HPDE6-E6E7 (cell line): ENCODE measurements around the gene ALPK1.
"Not testable (repeated sequence)": the region's sequence is repeated elsewhere in the genome, so short reads cannot be mapped to it uniquely, and the experiment has no call there.

Experiments
- DNase-seq: peaks from one replicate; pipeline ENCODE4 v3.0.0; 2011; ENCODE audit warnings: missing footprints; ENCODE audit errors: extremely low spot score

Gene ALPK1

GRCh38 chr4:112451831-112452230 is 154.7 kb downstream of the ALPK1 start:
- no peak for DNase-seq

DNA sequence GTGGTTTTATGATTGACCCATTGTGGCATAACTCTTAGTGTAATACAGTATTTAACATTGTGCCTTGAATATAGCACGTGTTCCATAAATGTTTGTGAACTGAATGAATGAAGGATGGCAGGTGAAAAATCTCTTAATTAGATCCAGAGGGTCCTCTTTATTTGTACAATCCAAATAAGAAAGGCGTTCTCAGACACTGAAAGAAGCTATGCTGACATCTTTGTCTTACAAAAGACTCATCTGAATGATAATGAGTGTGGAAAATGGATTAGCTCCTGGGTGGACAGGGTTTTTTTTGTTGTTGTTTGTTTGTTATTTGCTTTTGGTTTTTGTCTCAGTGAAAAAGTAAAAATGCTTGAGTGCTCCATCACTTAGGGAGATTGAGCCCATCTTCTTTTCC is 156.2 kb downstream of the ALPK1 start:
- DNase-seq = no peak

- no peak for DNase-seq
Measured at GRCh38 chr4:112472318-112472717, 175.1 kb downstream of the ALPK1 start.

- no peak for DNase-seq
Measured at GRCh38 chr4:112473985-112474384, 176.8 kb downstream of the ALPK1 start.

DNA sequence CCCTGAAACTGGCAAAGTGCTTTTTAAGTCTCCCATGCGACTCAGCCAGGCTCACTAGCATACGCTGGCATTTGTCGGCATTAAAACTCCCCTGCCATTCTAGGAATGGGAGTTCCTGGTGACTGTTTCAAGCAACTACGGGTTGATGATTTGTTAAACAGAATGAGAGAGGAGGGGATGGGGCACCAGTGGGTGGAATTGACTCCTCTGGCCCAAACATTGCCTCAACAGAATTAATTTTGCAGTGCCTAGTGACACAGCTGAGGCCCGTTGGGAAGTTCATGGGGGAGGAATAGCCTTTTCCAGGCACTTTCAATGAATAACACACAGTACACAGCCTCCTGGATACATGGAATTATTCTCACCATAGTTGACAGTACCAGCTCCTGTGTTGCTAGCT is 188.8 kb downstream of the ALPK1 start:
- DNase-seq = no peak

- DNase-seq = not testable (repeated sequence)
Measured at GRCh38 chr4:112490808-112491207, 193.6 kb downstream of the ALPK1 start.
